Prostate gland (tissue), 2 donors: ENCODE measurements around the gene RPTOR. TPM values are rescaled to one million over a fixed set of nuclear protein-coding genes. Genes with fewer than 3 reads are reported as not detected.
"Not testable (repeated sequence)": the region's sequence is repeated elsewhere in the genome, so short reads cannot be mapped to it uniquely, and the experiment has no call there.

ENCODE experiments used
- DNase-seq: peaks from one replicate; pipeline ENCODE4 v3.0.0-alpha.2; 2019; ENCODE audit warnings: low spot score
- H3K27ac ChIP-seq, 2 donors: fragments of 200-600 bp; sonication (generic); 2 replicates each; pipeline ENCODE4 v1.5.1; 2017 to 2019
- H3K27me3 ChIP-seq: fragments of 200-600 bp; sonication (generic); replicated peaks from 2 replicates; pipeline ENCODE4 v1.5.1; 2019; ENCODE audit not compliant: insufficient read depth
- H3K36me3 ChIP-seq, 2 donors: fragments of 200-600 bp; sonication (generic); 1 replicate in 1 of 2; 2 replicates in 1 of 2; pipeline versions ENCODE4 v1.5.1 to v1.8.1; 2017 to 2019
- H3K4me1 ChIP-seq: fragments of 200-600 bp; sonication (generic); replicated peaks from 2 replicates; pipeline ENCODE4 v1.5.1; 2019
- H3K4me3 ChIP-seq, 2 donors: fragments of 200-600 bp; sonication (generic); 2 replicates each; pipeline ENCODE4 v1.5.1; 2017 to 2019
- H3K9me3 ChIP-seq: fragments of 200-600 bp; sonication (generic); 2 replicates; pipeline ENCODE4 v1.5.1; 2017
- POLR2A ChIP-seq: fragments of 450-650 bp; IDR thresholded peaks from one replicate; pipeline ENCODE4 v1.6.1; 2016; ENCODE audit warnings: antibody characterized with exemption, mild to moderate bottlenecking
- POLR2AphosphoS5 ChIP-seq: sonication (generic); formaldehyde crosslinking; IDR thresholded peaks from one replicate; pipeline ENCODE4 v1.6.1; 2017; ENCODE audit warnings: antibody characterized with exemption
- WGBS: methylation state at CpG from one replicate; pipeline ENCODE4 v1.1.5; 2018; 5-methylcytosine and 5-hydroxymethylcytosine counted together
- intact Hi-C: fragments of 100-400 bp; cut with DNase I; formaldehyde crosslinking; loops from one replicate; pipeline ENCODE4 v1.14.2; 2022
- total RNA-seq, 2 donors: library from RNA; depleted of rRNA; stranded (reverse); fragments of >200 nt; gene quantifications; one replicate each; pipeline ENCODE4 v1.1.0, GENCODE V29; 2016
- TF ChIP-seq, protein P1 (sequence below), 4 experiments: fragments of 200-600 bp in 2 of 4; fragments of 450-650 bp in 2 of 4; sonication (generic) in 2 of 4; IDR thresholded peaks; 1 replicate in 3 of 4; 2 replicates in 1 of 4; pipeline ENCODE4 v1.5.1; 2016 to 2019; ENCODE audit warnings: antibody characterized with exemption in 4 of 4, mild to moderate bottlenecking in 2 of 4, moderate library complexity in 2 of 4

The RPTOR gene
- total RNA-seq, 2 donors from 2014 or later: 30.3 to 62.5 TPM

DNA sequence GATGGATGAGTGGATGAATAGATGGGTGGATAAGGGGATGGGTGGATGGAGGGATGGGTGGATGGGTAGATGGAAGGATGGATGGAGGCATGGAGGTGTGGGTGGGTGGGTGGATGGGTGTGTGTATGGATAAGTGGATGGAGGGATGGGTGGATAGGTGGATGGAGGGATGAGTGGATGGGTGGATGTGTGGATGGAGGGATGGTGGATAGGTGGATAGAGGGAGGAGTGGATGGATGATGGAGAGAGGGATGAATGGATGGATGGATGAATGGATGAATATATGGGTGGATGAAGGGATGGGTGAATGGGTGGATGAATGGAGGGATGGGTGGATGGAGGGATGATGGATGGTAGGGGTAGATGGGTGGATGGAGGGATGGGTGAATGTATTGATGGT lies 40.7 kb upstream of the RPTOR start:
- no peaks in the 10 kb centered on the region for H3K9me3 ChIP-seq
- intact Hi-C loops: no loop called here
- H3K4me3 ChIP-seq: no peak overlapping the region
- DNase-seq: no peak
- no peaks in the 10 kb centered on the region for H3K4me1 ChIP-seq
- H3K36me3 ChIP-seq: no peaks in the 10 kb centered on the region
- no peaks in the 10 kb centered on the region for H3K27me3 ChIP-seq
- TF ChIP-seq, protein P1, sequence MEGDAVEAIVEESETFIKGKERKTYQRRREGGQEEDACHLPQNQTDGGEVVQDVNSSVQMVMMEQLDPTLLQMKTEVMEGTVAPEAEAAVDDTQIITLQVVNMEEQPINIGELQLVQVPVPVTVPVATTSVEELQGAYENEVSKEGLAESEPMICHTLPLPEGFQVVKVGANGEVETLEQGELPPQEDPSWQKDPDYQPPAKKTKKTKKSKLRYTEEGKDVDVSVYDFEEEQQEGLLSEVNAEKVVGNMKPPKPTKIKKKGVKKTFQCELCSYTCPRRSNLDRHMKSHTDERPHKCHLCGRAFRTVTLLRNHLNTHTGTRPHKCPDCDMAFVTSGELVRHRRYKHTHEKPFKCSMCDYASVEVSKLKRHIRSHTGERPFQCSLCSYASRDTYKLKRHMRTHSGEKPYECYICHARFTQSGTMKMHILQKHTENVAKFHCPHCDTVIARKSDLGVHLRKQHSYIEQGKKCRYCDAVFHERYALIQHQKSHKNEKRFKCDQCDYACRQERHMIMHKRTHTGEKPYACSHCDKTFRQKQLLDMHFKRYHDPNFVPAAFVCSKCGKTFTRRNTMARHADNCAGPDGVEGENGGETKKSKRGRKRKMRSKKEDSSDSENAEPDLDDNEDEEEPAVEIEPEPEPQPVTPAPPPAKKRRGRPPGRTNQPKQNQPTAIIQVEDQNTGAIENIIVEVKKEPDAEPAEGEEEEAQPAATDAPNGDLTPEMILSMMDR (IDR thresholded peaks at IDR 0.05): no peak
- TF ChIP-seq POLR2A: no peak
- TF ChIP-seq POLR2AphosphoS5: no peak
- H3K27ac ChIP-seq: no peak overlapping the region

DNA sequence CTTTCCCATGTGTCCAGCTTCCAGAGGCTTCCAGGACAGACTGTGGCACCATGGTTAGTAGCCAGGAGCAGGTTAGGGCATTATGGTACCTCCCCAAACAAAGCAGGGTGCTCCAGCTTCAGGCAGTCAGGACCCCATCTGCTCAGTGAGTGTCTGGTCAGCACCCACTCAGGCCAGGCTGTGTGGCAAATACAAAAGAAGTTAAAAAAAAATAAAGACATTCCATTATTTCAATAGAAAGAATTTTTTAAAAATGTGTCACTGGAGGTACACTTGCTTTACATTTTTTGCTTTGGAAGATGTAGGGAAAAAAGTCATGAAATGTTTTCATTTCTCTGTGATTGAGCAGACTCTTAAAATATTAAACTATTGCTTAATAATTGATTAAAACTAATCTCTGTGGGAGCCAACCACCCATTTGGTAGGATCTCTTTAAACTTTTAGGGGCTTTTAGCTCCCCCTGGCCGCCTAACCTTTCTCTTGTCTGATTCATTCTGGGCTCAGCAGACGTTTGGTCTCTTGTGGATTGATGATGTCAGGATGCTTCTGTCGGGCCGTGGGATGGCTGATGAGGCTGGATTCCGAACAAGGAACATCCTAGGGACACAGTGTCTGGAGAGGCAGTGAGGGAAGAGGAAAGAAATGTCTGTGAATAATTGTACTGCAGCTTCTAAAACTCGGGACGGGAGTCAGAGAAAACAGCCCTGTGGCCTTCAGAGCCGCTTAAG lies 39.8 kb upstream of the RPTOR start:
- Histone ChIP-seq H3K36me3 (no peaks in the 10 kb centered on the region), H3K27me3 (no peaks in the 10 kb centered on the region), H3K4me3 (no peak overlapping the region), H3K27ac (no peak overlapping the region), H3K4me1 (no peaks in the 10 kb centered on the region), H3K9me3 (no peaks in the 10 kb centered on the region)
- intact Hi-C loops: no loop called here
- DNase-seq: no peak
- no peak for TF ChIP-seq POLR2AphosphoS5
- TF ChIP-seq, protein P1 (IDR thresholded peaks at IDR 0.05): no peak
- no peak for TF ChIP-seq POLR2A
- 23% methylated on average over 8 of the region's 8 CpGs for WGBS

DNA sequence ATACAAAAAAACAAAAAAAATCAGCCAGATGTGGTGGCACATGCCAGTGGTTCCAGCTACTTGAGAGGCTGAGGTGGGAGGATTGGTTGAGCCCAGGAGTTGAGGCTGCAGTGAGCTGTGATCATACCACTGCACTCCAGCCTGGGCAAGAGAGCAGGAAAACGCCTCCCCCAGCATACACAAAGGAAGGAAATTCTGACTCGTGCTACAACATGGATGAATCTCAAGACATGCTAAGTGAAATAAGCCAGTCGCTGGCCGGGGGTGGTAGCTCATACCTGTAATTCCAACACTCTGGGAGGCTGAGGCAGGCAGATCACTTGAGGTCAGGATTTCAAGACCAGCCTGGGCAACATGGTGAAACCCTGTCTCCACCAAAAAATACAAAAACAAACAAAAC lies 37.5 kb upstream of the RPTOR start:
- H3K27me3 ChIP-seq: not testable (repeated sequence)

DNA sequence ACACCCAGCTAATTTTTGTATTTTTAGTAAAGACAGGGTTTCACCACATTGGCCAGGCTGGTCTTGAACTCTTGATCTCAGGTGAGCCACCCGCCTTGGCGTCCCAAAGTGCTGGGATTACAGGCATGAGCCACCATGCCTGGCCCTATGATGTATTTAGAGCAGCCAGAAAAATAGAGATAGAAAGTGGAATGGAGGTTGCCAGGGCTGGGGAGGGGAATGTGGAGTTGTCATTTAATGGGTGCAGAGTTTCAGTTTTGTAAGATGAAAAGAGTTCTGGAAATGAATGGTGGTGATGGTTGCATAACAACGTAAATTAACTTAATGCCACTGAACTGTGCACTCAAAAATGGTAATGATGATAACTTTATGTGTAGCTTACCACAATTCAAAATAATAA lies 36.7 kb upstream of the RPTOR start:
- no peak for DNase-seq
- WGBS: 95% methylated on average over 3 of the region's 3 CpGs
- no peak for TF ChIP-seq POLR2AphosphoS5
- TF ChIP-seq, protein P1 (IDR thresholded peaks at IDR 0.05): no peak
- TF ChIP-seq POLR2A: no peak
- Histone ChIP-seq H3K36me3 (no peaks in the 10 kb centered on the region), H3K9me3 (no peaks in the 10 kb centered on the region), H3K4me1 (no peaks in the 10 kb centered on the region), H3K27me3 (no peaks in the 10 kb centered on the region), H3K4me3 (no peak overlapping the region), H3K27ac (no peak overlapping the region)
- intact Hi-C loops: no loop called here

More for the DNA sequence above, 37.5 kb upstream of the RPTOR start:
- H3K9me3 ChIP-seq, DNase-seq, H3K4me3 ChIP-seq, intact Hi-C loops, H3K4me1 ChIP-seq, H3K27ac ChIP-seq, H3K36me3 ChIP-seq: not testable (repeated sequence)
- whole genome bisulfite sequencing: 61% methylated on average over 4 of the region's 4 CpGs

DNA sequence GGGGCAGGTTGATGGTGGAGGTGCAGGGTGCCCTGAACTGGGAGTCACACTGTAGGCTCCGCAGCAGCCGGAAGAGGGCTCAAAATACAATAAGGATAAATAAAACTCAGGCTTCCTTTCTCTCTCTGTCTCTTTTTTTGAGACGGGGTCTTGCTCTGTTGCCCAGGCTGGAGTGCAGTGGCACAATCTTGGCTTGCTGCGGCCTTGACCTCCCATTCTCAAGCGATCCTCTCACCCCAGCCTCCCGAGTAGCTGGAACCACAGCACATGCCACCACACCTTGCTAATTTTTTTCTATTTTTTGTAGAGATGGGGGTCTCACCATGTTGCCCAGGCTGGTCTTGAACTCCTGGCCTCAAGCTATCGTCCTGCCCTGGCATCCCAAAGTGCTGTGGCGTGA lies 35.3 kb upstream of the RPTOR start:
- no peaks in the 10 kb centered on the region for H3K27me3 ChIP-seq
- TF ChIP-seq, protein P1 (IDR thresholded peaks at IDR 0.05): no peak
- TF ChIP-seq POLR2A (no peak), POLR2AphosphoS5 (no peak)
- intact Hi-C loops: no loop called here
- DNase-seq: no peak
- H3K9me3 ChIP-seq: no peaks in the 10 kb centered on the region
- no peaks in the 10 kb centered on the region for H3K36me3 ChIP-seq
- no peaks in the 10 kb centered on the region for H3K4me1 ChIP-seq
- H3K4me3 ChIP-seq: no peak overlapping the region
- 87% methylated on average over 8 of the region's 8 CpGs for WGBS
- no peak overlapping the region for H3K27ac ChIP-seq
